Stimulated activated CD4-positive, alpha-beta T cell treated with anti-CD3 and anti-CD28 coated beads, Interleukin-4, amount 100 ng/mL, for 48 hours (primary cell): ENCODE measurements around the gene ULK3.
A peak's percentile ranks its signal among the peaks of the same experiment; 100 is the strongest.

Source experiments
- DNase-seq, 2 donors: peaks; one replicate each; pipeline ENCODE4 v3.0.0-alpha.2; 2020; ENCODE audit warnings: low read depth in 2 of 2

ULK3 gene

GRCh38 chr15:74867466-74868038 is 24.6 kb upstream of the ULK3 start:
- DNase-seq = no peak

DNA sequence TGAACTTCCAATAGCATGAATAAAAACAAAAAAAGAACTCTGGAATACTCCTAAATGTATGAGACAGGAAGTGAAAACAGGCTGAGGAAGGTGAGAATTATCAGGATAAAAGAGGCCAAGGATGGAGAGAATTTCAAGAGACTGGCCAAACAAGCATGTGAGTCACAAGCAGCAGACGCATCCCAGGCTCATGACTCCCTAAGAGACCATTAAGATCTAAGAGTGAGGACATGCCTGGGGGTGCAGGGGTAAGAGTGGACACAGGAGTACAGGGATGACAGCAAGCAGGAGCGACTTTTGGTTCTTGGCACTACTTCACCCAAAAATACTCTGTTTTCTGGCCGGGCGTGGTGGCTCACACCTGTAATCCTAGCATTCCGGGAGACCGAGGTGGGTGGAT is 23.1 kb upstream of the ULK3 start:
- no peak for DNase-seq

- no peak for DNase-seq
These were observed 22.4 kb upstream of the ULK3 start for GRCh38 chr15:74865316-74865715.

- no peak for DNase-seq
These were observed 21.3 kb upstream of the ULK3 start for GRCh38 chr15:74864296-74864695.

GRCh38 chr15:74863239-74864056 is 20.5 kb upstream of the ULK3 start:
- no peak for DNase-seq

GRCh38 chr15:74858369-74858740 is 15.4 kb upstream of the ULK3 start:
- DNase-seq = no peak

GRCh38 chr15:74857671-74858368 is 14.9 kb upstream of the ULK3 start:
- no peak for DNase-seq

- DNase-seq = no peak
These were observed 14.2 kb upstream of the ULK3 start for GRCh38 chr15:74857082-74857655.

DNA sequence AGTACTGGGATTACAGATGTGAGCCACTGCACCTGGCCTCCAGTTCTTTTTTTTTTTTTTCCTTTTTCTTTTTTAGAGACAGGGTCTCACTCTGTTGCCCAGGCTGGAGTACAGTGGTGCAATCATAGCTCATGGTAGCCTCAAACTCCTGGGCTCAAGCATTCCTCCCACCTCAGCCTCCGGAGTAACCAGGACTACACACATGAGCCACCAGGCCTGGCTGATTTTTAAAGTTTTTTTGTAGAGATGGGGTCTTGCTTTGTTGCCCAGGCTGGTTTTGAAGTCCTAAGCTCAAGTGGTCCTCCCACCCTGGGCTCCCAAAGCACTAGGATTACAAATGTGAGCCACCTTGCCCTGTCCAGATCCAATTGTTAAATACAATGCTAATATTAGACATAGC is 13.6 kb upstream of the ULK3 start:
- DNase-seq = no peak

DNA sequence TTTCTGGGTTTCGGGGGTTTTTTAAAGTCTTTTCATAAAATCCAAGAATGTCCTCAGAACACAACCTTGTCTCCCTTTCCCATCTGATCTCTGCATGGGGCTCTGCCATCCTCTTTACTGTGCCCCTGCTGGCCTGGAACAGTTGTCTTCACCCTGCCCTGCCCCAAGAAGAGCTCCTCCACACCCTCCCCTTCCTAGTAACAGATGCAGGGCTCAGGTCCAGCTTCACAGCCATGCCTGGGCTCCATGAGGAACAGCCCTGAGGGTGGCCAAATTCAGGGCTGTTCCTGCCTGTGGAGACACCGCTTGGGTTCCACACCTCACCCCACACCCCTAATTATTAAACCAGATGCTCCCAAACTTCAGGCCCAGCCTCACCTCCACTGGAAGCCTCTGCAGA is 12.9 kb upstream of the ULK3 start:
- no peak for DNase-seq

DNA sequence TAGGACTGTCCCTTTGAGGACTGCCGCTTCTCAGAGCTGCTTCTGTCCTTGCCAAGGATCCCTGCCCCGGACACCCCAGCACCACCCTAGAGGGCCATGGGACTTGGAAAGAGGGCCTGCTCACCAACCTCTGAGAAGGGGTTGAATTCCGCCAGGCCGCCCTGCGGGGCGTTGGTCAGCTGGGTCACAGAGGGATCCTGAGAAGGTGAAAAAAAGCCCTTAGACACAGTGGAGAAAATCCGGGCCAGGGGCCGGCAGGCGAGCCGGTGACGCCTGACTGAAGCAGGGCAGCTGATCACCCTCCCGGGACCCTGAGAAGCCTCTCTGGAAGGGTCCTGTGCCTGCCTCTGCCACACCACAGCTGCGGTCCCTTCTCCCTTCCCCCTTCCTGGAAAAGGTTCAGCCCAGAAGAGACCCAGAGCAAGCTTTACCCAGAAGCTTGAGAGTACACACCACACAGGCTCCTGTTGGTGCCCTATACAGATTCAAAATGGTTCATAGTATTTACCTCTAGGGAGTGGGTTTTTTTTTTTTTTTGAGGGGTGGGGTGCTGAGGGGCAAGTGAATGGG is 11.6 kb upstream of the ULK3 start:
- no peak for DNase-seq

DNA sequence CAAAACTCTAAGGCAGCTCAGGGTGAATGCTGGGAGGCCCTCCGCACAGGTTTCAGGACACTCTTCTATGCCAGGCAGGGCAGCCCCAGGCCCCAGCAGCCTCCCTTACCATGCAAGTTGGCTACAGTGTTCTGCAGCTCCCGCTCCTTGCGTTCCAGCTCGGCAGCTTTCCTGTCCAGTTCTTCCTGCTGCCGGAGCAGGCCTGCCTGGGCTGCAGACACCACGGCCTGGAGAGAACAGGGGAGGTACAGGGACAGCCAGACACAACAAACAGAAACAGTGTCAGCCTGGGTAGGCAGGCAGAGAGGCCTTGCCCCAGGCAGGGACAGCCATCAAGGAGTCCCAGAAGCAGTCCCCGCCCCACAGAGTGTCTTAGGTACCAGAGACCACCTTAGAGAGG is 9.0 kb upstream of the ULK3 start:
- DNase-seq = no peak

- DNase-seq = no peak
These were observed 7.4 kb upstream of the ULK3 start for GRCh38 chr15:74850393-74850792.

- DNase-seq = no peak
These were observed 4.5 kb upstream of the ULK3 start for GRCh38 chr15:74847432-74847831.

- no peak for DNase-seq
These were observed 2.6 kb upstream of the ULK3 start for GRCh38 chr15:74845581-74845980.

GRCh38 chr15:74845208-74845568 is 2.2 kb upstream of the ULK3 start:
- peak; percentile 39 for DNase-seq

- no peak for DNase-seq
These were observed 1.6 kb upstream of the ULK3 start for GRCh38 chr15:74844319-74845207.

DNA sequence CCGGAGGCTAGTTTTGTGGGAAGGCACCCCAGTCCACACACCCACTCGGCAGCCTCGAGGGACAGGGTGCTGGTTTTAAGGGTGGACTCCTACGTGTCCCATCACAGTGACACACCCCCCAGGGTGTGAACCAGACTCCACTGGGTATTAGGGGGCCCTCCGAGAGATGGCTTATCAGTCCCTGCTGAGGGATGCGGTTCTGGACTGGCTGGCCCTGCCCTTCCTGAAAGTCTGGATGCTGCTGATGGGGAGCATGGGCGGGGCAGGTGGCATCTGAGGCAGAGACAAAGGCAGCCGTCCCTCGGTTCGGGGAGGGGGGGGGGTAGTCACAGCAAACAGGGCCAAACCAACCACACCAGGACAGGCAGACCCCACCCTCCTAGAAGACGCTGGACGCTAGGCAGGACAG is 939 bp upstream of the ULK3 start:
- no peak for DNase-seq

- no peak for DNase-seq
These were observed 481 bp upstream of the ULK3 start for GRCh38 chr15:74843445-74843828.

DNA sequence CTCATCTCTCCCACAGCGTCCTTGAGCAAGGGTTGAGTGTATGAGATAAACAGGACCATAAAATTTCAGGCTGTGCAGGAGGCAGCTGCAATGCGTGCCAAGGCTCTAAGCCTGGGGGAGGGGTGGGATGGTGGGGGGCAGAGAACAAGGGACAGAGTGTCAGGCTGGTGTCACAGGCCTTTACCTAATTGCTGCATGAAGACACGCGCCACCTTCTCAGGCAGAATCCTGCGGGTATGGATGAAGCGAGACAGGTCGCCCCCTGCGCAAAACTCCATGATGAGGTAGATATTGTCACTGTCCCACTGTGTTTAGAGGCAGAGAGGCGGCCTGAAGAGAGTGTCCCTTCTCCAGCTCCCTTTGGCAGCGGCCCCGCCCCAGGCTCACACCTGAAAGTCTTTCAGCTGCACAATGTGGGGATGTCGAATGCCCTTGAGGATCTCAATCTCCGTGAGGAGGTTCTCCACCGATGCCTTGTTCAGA is 1.0 kb downstream of the ULK3 start:
- no peak for DNase-seq
